Measurements from ENCODE around the gene LEO1.

The LEO1 gene

GRCh38 chr15:51938286-51938685, 33.3 kb downstream of the LEO1 start:
- Histone ChIP-seq H3K27me3 (no peaks in the 10 kb centered on the region), H3K4me1 (ENCODE audit: control insufficient read depth in 1 of 2, insufficient read depth in 1 of 2, low read depth in 1 of 2, low read length in 1 of 2) (no peaks in the 10 kb centered on the region), H3K36me3 (peaks cover 51% of the 10 kb centered on the region), H3K27ac (no peak overlapping the region), H3K9me3 (no peaks in the 10 kb centered on the region), H3K4me3 (ENCODE audit: low read depth in 1 of 2, low read length in 1 of 2) (no peak overlapping the region)
- TF ChIP-seq CTCF (IDR thresholded peaks at IDR 0.05): no peak

GRCh38 chr15:51936105-51936478, 35.5 kb downstream of the LEO1 start:
- H3K4me3 ChIP-seq (ENCODE audit: low read depth in 1 of 2, low read length in 1 of 2): no peak overlapping the region
- no peaks in the 10 kb centered on the region for H3K9me3 ChIP-seq
- H3K27ac ChIP-seq: no peak overlapping the region
- H3K36me3 ChIP-seq: peaks cover 58% of the 10 kb centered on the region
- H3K4me1 ChIP-seq (ENCODE audit: control insufficient read depth in 1 of 2, insufficient read depth in 1 of 2, low read depth in 1 of 2, low read length in 1 of 2): no peaks in the 10 kb centered on the region
- TF ChIP-seq CTCF (IDR thresholded peaks at IDR 0.05): no peak
- H3K27me3 ChIP-seq: no peaks in the 10 kb centered on the region

- Histone ChIP-seq H3K4me3 (ENCODE audit: low read depth in 1 of 2, low read length in 1 of 2) (no peak overlapping the region), H3K9me3 (no peaks in the 10 kb centered on the region), H3K27me3 (no peaks in the 10 kb centered on the region), H3K4me1 (ENCODE audit: control insufficient read depth in 1 of 2, insufficient read depth in 1 of 2, low read depth in 1 of 2, low read length in 1 of 2) (no peaks in the 10 kb centered on the region), H3K27ac (no peak overlapping the region), H3K36me3 (peaks cover 62% of the 10 kb centered on the region)
- TF ChIP-seq CTCF (IDR thresholded peaks at IDR 0.05): no peak
Measured at GRCh38 chr15:51935466-51936104, 36.0 kb downstream of the LEO1 start.

GRCh38 chr15:51932161-51932560, 39.4 kb downstream of the LEO1 start:
- no peaks in the 10 kb centered on the region for H3K27me3 ChIP-seq
- H3K4me3 ChIP-seq (ENCODE audit: low read depth in 1 of 2, low read length in 1 of 2): no peak overlapping the region
- H3K36me3 ChIP-seq: peaks cover 76% of the 10 kb centered on the region
- TF ChIP-seq CTCF (IDR thresholded peaks at IDR 0.05): no peak
- H3K4me1 ChIP-seq (ENCODE audit: control insufficient read depth in 1 of 2, insufficient read depth in 1 of 2, low read depth in 1 of 2, low read length in 1 of 2): no peaks in the 10 kb centered on the region
- no peaks in the 10 kb centered on the region for H3K9me3 ChIP-seq
- H3K27ac ChIP-seq: no peak overlapping the region

- H3K36me3 ChIP-seq: peaks cover 76% of the 10 kb centered on the region
- no peak overlapping the region for H3K4me3 ChIP-seq (ENCODE audit: low read depth in 1 of 2, low read length in 1 of 2)
- H3K9me3 ChIP-seq: no peaks in the 10 kb centered on the region
- no peaks in the 10 kb centered on the region for H3K4me1 ChIP-seq (ENCODE audit: control insufficient read depth in 1 of 2, insufficient read depth in 1 of 2, low read depth in 1 of 2, low read length in 1 of 2)
- H3K27me3 ChIP-seq: no peaks in the 10 kb centered on the region
- TF ChIP-seq CTCF (IDR thresholded peaks at IDR 0.05): no peak
- no peak overlapping the region for H3K27ac ChIP-seq
Measured at GRCh38 chr15:51931638-51932037, 39.9 kb downstream of the LEO1 start.

- Histone ChIP-seq H3K27ac (no peak overlapping the region), H3K4me1 (ENCODE audit: control insufficient read depth in 1 of 2, insufficient read depth in 1 of 2, low read depth in 1 of 2, low read length in 1 of 2) (no peaks in the 10 kb centered on the region), H3K4me3 (ENCODE audit: low read depth in 1 of 2, low read length in 1 of 2) (no peak overlapping the region), H3K27me3 (no peaks in the 10 kb centered on the region), H3K36me3 (peaks cover 74% of the 10 kb centered on the region), H3K9me3 (no peaks in the 10 kb centered on the region)
- no peak for TF ChIP-seq CTCF (IDR thresholded peaks at IDR 0.05)
Measured at GRCh38 chr15:51931016-51931415, 40.6 kb downstream of the LEO1 start.
